Left colon (tissue), 2 donors: ENCODE measurements around the gene SIRT3. TPM values are rescaled to one million over a fixed set of nuclear protein-coding genes. Genes with fewer than 3 reads are reported as not detected.
A peak's percentile ranks its signal among the peaks of the same experiment; 100 is the strongest.
"Not testable (repeated sequence)": the region's sequence is repeated elsewhere in the genome, so short reads cannot be mapped to it uniquely, and the experiment has no call there.

ENCODE experiments used
- ATAC-seq: fragments of 200-7000 bp; cut with Tn5 transposase; one replicate; pipeline ENCODE4 v1.9.1; 2020; ENCODE audit warnings: mild to moderate bottlenecking, moderate library complexity
- DNase-seq, 2 donors: peaks; one replicate each; pipeline ENCODE4 v3.0.0-alpha.2; 2020
- intact Hi-C, 2 donors: fragments of 100-400 bp; cut with DNase I in 1 of 2; cut with micrococcal nuclease in 1 of 2; formaldehyde crosslinking; loops; one replicate each; pipeline versions ENCODE4 v1.11.2 to v1.14.0; 2022; cut with DNase I, micrococcal nuclease
- total RNA-seq, 2 donors: library from RNA; stranded (reverse); fragmentation: NEBNext Ultra II Directional; extraction: Animal tissue kit (Norgen Biotek cat#: 25700); gene quantifications; one replicate each; pipeline ENCODE4 v1.2.1, GENCODE V29; 2021
- donor health status: DM: no; HTN: no; CAD: no.
- donor health status: DM: yes; HTN: yes; CAD: no.

The SIRT3 gene
- total RNA-seq, 2 donors from 2014 or later, result 18.8 to 22.3 TPM

DNA sequence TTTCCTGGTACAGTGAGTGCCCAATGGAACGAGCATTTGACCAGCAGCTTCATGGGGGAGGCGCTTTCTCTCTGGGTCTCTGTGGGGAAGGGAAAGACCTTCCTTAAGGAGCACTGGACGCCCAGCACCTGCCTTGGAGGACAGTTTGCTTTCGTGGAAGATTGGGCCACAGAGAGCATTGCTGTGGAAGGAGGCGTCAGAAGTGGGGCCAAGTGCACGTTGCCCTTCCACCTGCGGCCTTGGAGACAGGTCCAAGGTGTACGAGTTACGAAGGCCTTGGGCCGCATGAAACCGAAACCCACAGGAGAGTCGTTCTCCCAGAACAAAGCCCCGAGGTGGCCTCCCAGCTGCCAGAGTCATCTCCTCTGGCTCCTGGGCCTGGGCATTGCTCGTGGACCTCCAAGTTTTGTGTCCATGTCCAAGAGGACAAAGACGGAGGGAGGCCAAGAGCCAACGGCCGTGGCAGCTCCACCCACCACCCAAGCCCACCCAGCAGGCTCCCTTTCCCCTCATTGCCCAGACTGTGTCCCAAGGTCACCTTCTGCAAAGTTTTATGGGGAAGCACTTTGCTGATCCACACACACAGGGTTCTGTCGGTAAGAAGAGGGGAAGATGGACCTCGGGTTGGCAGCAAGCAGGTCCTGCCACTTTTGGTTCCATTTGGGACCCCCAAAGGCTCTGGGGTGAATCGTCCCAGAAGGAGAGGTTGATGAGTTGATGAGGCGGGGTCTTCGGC is 36.2 kb upstream of the SIRT3 start:
- DNase-seq (no peak), ATAC-seq (no peak)
- intact Hi-C loops, result no loop called here

DNA sequence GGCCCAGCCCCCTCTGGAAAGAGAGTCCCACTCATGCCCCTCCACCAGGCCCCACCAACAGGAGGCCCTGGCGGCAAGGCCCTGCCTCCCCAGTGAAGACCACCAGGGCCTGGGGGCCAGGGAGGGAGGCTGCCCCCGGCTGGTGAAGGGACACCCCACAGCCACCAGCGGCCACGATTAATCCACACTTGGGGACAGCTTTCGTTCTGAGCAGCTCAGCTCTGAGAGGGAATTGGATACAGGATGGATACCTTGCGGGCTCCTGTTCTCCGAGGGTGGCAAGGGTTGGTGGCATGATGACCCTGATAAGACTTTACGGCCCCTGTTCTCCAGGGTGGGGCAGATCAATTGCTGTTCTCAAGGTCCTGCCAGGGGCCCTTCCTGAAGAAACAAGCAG is 35.2 kb upstream of the SIRT3 start:
- DNase-seq (no peak), ATAC-seq (peak; percentile 73)
- intact Hi-C loops, result no loop called here

DNA sequence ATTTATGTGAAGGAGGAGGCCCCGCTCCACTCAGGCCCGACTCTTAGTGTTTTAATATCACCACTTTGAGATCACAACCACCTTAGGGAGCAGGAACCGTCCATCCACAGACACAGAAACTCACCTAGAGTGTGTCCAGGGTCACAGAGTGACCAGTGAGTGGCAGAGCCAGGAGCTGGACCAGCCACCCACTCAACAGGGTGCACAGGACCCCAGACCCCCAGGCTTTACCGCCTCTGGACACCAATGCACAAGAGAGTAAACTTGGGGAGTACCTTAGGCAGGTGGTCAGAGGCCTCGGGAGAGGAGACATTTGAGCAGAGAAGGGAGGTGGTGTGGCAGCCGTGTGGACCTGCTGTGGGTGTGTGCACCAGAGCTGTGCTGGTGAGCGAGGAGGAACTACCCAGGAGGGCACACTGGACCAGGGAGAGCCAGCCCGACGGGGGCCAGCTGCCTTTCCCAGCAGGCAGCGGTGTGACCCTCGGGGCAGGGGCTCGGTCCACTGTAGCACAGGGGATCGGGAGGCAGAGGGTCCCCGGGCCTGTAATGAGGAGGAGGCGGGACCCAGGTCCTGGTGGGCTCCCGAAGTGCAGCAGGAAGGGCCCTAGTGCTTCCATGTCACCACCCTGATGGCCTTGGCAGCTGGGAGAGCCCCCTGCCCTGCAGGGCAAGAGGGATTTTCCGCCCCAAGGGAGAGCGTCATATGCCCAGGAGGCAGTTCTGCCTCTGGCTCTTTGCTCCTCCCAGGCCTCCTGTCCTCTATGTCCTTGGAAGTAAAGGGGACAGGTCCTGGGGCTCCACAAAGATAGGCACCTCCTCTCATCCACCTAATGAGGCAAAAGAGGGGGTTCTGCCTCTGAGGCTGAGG is 34.5 kb upstream of the SIRT3 start:
- no peak for ATAC-seq
- DNase-seq, result no peak
- intact Hi-C loops, result no loop called here

DNA sequence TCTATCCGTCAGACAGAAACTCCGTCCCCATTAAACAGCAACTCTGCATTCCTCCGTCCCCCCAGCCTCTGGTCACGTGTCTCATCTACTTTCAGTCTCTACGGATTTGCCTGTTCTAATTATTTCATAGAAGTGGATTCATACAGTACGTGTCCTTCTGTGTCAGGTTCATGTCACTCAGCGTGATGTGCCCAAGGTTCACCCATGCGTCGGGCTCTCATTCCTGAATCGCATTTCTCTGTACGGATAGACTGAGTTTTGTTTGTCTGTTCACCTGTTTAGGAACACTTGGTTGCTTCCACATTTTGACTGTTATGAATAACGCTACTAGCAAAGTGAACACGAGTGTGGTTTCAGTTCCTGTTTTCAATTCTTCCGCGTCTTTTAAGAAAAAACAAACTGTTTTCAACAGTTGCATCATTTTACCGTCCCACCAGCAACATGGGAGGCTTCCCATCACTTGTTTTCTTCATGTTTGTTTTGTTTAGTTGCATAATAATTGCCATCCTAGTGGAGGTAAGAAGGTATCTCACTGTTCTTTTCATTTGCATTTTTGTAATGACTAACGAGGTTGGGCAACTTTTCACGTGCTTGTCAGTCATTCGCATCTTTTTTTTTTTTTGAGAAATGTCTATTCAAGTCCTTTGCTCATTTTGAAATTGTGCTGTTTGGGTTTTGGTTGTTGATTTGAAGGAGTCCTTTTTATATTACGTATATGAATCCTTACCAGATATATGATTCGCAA is 33.2 kb upstream of the SIRT3 start:
- intact Hi-C loops, result no loop called here
- ATAC-seq, result no peak
- DNase-seq, result peak in 1 of 2 donors; percentile 38

DNA sequence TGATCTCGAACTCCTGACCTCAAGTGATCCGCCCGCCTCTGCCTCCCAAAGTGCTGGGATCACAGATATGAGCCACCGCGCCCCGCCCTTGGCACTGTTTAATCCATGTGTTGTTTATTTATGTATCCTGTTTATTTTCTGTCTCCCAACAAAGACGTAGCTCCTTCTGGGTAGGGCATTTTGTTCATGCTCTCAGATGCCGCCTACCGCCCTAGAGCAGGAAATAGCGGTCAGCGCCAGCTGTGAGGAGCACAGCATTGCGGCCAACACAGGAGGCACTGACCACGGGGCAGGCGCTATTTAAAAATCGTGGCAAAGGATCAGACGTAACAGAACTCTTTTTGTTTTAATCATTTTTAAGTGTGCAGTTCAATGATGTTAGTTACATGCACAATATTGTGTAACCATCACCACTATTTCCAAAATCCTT is 32.6 kb upstream of the SIRT3 start:
- intact Hi-C loops, result not testable (repeated sequence)
- DNase-seq, result peak; percentile 65 to 67
- peak; percentile 61 for ATAC-seq

DNA sequence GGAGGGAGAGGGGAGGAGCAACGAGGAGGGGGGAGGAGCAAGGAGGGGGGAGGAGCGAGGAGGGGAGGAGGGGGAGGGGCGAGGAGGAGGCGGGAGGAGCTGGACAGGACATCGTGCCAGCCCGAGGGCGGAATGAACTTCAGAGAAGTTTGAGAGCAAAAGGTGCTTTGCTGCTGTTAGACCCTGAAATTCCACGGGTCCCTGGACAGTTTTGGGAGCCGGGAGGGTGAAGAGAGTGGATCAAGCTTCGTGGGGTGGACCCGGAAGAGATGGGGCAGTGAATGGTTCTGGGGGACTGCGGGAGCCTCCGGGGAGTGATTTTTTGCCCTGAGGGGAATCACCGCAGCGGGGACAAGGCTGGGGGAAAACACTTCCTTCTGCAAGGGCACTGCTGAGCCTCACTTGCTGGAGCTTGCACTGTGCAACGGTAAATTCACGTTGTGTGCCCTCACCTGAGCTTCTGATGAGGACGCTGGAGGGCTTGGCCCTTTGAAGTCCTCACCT is 31.4 kb upstream of the SIRT3 start:
- intact Hi-C loops, result no loop called here
- peak in 1 of 2 donors; percentile 69 for DNase-seq
- ATAC-seq, result peak; percentile 52

DNA sequence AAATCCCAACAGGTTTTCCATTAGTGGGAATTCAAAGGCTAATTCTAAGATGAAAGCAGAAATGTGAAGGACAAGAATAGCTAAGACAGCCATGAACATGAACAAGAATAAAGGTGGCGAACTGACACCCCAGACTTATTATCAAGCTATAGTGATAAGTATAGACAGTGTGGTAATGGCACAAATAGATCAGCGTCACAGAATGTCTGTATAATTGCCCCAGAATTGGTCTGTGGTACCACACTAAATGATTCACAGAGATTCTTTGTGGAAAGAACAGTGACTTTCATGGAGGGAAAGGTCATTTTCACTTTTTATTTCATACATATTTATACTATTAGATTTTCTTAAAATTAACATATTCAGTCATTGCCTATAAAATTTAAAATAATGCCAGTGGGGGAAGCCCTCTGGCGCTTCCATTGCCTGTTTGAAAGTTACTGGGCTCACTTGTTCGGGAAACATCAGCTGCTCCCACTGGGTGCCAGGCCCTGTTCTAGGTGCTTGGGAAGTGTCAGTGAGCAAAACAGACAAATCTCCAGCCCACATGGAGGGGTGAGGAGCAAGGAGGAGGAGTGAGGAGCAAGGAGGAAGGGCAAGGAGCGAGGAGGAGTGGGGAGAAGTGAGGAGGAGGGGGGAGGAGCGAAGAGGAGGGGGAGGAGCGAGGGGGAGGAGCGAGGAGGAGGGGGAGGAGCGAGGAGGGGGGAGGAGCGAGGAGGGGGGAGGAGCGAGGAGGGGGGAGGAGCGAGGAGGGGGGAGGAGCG is 30.7 kb upstream of the SIRT3 start:
- ATAC-seq (no peak), DNase-seq (no peak)
- intact Hi-C loops, result no loop called here

DNA sequence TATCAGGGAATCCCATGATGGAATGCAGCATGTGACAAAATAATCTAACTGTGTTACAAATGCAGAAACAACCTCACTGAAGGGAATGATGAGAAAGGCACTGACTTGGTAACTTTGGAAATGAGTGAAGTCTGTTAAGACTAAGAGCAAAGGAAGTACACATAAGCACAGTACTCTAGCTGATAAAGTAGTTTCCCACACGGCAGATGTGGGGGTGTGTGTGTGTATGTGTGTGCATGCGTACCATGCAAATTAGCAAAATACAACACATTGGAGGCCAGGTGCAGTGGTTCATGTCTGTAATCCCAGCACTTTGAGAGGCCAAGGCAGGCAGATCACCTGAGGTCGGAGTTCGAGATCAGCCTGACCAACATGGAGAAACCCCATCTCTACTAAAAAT is 25.5 kb upstream of the SIRT3 start:
- no peak for DNase-seq
- intact Hi-C loops, result no loop called here
- no peak for ATAC-seq

DNA sequence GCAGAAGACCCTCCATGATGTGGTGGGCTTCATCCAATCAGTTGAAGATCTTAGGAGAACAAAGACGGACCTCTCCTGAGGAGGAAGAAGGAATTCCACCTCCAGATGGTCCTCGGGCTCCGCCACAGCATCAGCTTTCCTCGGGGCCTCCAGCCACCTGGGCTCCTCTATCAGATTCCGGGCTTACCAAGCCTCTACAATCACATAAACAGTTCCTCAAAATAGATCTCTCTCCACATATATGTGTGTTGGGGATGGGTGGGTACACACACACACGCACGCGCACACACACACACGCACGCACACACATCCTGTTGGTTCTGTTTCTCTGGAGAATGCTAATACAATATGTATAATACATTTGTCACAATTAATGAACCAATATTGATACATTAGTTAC is 23.3 kb upstream of the SIRT3 start:
- DNase-seq (no peak), ATAC-seq (no peak)
- intact Hi-C loops, result loop anchor here in 1 of 2 donors (10.0 kb wide), 1 partner anchor 105 kb away; the partner anchor contains the start of gene B4GALNT4

DNA sequence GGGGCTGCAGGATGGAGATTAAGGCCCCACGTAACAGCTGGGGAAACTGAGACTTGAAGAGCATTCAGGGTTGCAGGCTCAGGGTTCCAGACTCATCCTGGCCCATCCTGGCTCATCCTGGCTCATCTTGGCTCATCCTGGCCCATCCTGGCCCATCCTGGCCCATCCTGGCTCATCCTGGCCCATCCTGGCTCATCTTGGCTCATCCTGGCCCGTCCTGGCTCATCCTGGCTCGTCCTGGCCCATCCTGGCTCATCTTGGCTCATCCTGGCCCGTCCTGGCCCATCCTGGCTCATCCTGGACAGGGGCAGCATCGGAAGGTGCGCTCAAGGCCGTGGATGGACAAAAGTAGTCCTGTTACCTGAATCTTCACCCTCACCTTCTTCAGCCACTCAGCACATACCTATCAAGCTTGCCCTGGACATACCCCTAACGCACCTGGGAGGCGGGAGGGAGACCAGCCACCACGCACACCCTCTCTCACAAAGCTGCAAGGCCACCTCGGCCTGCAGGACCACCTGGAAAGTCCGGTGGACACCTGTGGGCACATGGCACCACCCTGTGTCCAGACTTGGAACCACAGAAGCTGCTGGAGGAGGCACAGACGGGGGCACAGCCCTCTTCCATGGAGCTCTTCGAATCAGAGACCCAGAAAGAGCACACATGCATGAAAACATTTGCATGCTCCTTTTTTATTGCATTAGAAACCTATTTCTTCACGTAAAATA is 21.8 kb upstream of the SIRT3 start:
- intact Hi-C loops, result loop anchor here in 1 of 2 donors (10.0 kb wide), 1 partner anchor 107 kb away; the partner anchor contains the start of gene B4GALNT4
- no peak for DNase-seq
- ATAC-seq, result no peak

DNA sequence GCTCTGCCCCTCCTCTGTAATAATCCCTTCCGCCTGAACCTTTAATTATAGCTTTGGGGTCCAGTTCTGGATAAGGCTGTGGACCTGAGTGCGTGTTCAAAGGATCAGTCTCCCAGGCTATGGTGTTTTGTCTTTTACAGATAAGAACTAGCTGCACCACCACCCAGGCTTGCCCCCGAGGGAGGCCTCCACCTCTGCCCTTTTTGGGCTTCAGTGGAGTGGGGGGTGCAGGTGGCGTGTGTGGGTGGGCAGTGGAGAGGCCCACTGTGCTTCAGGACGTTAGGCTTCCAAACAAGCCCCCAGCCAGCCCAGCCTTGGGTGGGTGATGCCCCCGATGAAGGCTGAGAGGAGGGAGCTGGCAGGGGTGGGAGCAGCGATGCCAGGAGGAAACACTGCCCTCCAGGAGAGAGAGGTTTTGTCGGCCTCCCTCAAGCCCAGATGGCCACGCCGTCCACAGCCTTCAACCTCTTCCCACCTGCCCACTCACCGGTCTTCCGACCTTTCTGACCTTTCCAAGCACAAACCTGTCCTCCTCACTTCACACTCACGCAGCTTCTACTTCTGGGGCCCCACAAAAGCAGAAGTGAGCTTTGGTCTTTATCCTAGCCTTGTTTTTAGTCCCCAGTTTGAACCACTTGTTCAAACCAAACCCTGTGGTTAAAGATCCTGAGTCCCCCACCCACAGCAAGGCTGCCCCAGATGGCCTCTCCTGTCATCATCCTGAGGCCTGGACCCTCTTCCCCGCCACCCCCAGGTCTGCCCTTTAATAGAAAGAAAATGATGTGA is 21.0 kb upstream of the SIRT3 start:
- intact Hi-C loops, result loop anchor here in 1 of 2 donors (10.0 kb wide), 1 partner anchor 108 kb away; the partner anchor contains the start of gene B4GALNT4
- ATAC-seq (no peak), DNase-seq (no peak)

DNA sequence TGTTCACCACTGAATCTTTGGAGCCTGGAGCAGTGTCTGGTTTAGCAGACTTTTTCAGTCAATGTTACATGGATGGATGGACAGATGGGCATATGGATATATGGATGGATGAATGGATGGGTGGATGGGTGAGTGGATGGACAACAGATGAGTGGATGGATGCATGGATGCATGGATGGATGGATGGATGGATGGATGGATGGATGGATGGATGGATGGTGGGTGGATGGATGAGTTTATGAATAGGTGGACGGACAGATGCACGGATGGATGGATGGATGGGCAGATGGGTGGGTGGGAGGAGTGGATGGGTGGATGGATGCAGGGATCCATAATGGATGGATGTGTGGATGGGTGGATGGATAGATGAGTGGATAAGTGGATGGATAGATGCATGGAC is 19.7 kb upstream of the SIRT3 start:
- intact Hi-C loops, result loop anchor here in 1 of 2 donors (10.0 kb wide), 1 partner anchor 109 kb away; the partner anchor contains the start of gene B4GALNT4
- ATAC-seq (no peak), DNase-seq (no peak)

DNA sequence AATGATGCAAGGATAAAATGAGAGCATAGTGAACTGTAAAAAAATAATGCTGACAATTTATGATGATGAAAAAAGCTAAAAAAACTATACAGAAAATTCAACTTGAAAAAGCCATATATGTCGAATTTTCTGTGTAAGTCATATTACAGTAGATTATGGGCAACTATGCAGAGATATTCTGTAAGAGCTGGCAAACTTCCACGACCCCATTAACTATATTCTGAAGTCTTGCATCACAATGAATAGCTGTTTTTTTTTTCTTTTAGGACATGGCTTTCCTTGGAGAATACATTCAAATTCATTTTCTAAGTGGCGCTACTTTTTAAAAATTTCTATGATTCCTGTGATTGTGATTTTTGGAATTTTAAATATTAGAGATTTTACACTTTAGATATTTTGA is 19.0 kb upstream of the SIRT3 start:
- ATAC-seq (no peak), DNase-seq (no peak)
- intact Hi-C loops, result loop anchor here in 1 of 2 donors (10.0 kb wide), 1 partner anchor 110 kb away; the partner anchor contains the start of gene B4GALNT4

DNA sequence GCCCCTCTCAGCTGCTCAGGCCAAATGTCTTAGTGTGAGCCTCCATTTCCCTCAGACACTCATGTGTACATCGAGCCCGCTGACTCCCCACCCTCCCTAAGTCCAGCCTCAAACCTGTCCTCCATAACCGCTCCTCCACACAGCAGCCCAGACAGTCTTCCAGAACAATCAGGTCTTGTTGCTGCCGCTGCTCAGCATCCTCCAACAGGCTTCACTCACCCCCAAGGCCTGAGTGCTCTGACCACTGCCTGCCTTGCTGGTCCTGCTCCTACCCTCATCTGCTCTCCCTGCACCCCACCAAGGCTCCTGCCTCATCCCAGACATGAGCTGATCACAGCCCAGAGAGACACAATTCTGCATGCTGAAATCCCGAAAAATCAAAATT is 17.7 kb upstream of the SIRT3 start:
- no peak for DNase-seq
- intact Hi-C loops, result loop anchor here in 1 of 2 donors (10.0 kb wide), 1 partner anchor 111 kb away; the partner anchor contains the start of gene B4GALNT4
- no peak for ATAC-seq

DNA sequence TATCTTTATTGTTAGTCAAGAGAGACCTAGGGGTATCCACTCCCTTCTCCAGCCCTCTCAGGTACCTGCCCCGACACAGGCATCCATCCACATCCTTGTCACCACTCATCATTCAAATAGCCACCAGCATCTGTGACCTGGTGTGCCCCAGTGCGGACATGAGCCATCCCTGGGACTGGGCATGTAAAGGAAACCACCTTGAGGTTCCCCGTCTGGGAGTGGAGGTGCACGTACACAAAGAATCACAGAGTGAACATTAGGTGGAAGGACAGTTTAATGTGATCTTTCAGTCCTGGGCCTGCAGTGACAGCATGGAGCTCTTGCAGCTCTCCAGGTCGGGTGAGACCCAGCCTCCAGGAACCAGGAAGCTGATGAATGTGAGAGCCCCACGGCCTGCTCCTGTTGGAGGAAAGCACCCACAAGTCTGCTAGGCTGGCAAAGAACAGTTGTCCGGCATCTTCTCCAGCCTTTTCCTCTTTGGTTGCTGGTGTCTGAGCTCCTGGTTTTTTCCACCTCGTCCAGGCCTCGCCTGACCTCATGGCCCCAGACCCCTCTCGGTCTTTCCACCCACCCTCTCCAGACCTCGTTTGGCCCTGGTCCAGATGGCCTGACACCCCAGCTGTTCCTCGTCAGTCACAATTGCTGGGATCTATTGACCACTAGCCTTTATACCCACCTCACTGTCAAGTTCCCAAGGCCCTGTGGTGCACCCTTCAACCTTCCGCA is 17.2 kb upstream of the SIRT3 start:
- DNase-seq (no peak), ATAC-seq (peak; percentile 16)
- intact Hi-C loops, result loop anchor here in 1 of 2 donors (10.0 kb wide), 1 partner anchor 111 kb away; the partner anchor contains the start of gene B4GALNT4

DNA sequence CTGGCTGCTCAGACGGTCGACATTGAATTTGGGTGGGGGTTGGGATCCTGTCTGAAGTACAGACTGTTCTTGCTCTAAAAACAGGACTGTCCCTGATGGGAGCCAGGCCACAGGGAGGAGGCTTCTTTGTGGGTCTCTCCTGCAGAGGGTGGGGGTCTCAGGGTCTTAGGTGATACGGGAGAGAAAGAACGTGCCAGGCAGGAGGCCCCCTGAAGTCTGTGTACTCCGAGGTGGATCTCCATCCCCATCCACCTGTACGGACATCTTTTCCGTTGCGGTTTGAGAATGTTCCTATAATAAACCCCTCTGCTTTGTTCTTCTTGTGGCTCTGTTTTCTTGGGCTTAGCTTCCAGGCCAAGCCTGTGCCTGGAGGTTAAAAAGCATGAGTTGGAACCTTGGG is 16.5 kb upstream of the SIRT3 start:
- ATAC-seq (no peak), DNase-seq (no peak)
- intact Hi-C loops, result loop anchor here in 1 of 2 donors (10.0 kb wide), 1 partner anchor 112 kb away; the partner anchor contains the start of gene B4GALNT4
